ENCODE data around the gene MYO1G.
A peak's percentile ranks its signal among the peaks of the same experiment; 100 is the strongest.

Gene MYO1G

DNA sequence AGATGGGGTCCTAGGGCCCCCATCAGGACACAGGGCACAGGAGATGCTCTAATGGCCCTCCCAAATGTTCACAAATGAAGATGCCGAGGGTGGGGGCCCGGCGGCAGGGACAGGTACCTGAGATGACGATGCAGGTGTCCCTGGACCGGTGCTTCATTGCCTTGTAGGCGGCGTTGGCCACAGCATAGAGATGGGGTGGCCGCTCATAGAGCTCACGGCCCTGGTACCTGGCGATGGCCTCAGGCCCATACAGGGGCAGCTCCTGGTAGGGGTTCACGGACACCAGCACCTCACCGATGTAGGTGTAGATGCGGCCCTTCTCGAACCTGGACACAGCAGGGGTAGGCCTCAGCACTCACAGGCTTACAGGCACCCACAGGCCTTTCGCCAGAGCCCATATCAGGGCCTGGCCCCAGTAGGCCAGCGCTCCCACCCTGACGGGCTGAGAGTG, 2.0 kb downstream of the MYO1G start:
- TF ChIP-seq, protein P1, sequence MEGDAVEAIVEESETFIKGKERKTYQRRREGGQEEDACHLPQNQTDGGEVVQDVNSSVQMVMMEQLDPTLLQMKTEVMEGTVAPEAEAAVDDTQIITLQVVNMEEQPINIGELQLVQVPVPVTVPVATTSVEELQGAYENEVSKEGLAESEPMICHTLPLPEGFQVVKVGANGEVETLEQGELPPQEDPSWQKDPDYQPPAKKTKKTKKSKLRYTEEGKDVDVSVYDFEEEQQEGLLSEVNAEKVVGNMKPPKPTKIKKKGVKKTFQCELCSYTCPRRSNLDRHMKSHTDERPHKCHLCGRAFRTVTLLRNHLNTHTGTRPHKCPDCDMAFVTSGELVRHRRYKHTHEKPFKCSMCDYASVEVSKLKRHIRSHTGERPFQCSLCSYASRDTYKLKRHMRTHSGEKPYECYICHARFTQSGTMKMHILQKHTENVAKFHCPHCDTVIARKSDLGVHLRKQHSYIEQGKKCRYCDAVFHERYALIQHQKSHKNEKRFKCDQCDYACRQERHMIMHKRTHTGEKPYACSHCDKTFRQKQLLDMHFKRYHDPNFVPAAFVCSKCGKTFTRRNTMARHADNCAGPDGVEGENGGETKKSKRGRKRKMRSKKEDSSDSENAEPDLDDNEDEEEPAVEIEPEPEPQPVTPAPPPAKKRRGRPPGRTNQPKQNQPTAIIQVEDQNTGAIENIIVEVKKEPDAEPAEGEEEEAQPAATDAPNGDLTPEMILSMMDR (IDR thresholded peaks at IDR 0.05) = no peak
- Histone ChIP-seq H3K27ac (peak overlapping the region; percentile 92), H3K36me3 (peaks cover 52% of the 10 kb centered on the region), H3K4me3 (ENCODE audit: low read depth in 1 of 2, low read length in 1 of 2) (peak overlapping the region; percentile 69 to 87), H3K4me1 (ENCODE audit: control insufficient read depth in 1 of 2, insufficient read depth in 1 of 2, low read depth in 1 of 2, low read length in 1 of 2) (peaks cover 41 to 42% of the 10 kb centered on the region in 2 experiments), H3K27me3 (no peaks in the 10 kb centered on the region), H3K9me3 (no peaks in the 10 kb centered on the region)

DNA sequence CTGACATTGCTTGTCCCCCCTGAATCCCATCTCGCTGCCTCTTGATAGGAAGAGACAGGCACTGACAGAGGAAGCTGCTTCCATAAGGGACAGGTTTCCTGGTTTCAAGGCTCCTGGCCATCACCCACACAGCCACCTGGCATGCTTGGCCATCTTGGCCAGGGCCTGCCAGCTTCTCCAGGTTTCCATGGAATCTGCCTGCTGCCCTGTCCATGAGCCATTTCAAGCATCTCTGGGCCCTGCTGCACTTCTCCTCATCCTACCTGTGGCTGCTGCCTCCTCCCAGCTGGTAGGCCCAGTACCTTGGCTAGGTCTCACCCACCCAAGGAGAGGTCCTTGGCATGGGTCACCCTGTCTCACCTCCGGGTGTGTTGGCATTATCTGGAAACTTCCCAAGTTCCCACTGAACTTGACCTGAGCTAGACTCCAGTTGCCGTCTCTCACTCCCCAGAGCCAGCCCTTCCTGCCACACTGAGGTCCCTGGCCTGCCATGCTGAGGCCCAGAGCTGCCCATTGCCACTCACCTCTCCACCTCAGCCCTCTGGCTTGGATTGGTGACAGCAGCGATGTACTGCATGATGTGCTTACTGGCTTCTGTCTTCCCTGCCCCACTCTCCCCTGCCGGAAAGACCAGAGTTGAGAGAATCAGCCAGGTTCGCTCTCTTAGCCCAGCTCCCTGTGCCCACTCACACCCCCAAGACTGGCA, 2.6 kb downstream of the MYO1G start:
- TF ChIP-seq, protein P1 (IDR thresholded peaks at IDR 0.05) = no peak
- Histone ChIP-seq H3K4me1 (ENCODE audit: control insufficient read depth in 1 of 2, insufficient read depth in 1 of 2, low read depth in 1 of 2, low read length in 1 of 2) (peaks cover 41 to 42% of the 10 kb centered on the region in 2 experiments), H3K4me3 (ENCODE audit: low read depth in 1 of 2, low read length in 1 of 2) (no peak overlapping the region), H3K9me3 (no peaks in the 10 kb centered on the region), H3K27me3 (no peaks in the 10 kb centered on the region), H3K27ac (peak overlapping the region; percentile 92), H3K36me3 (peaks cover 58% of the 10 kb centered on the region)

DNA sequence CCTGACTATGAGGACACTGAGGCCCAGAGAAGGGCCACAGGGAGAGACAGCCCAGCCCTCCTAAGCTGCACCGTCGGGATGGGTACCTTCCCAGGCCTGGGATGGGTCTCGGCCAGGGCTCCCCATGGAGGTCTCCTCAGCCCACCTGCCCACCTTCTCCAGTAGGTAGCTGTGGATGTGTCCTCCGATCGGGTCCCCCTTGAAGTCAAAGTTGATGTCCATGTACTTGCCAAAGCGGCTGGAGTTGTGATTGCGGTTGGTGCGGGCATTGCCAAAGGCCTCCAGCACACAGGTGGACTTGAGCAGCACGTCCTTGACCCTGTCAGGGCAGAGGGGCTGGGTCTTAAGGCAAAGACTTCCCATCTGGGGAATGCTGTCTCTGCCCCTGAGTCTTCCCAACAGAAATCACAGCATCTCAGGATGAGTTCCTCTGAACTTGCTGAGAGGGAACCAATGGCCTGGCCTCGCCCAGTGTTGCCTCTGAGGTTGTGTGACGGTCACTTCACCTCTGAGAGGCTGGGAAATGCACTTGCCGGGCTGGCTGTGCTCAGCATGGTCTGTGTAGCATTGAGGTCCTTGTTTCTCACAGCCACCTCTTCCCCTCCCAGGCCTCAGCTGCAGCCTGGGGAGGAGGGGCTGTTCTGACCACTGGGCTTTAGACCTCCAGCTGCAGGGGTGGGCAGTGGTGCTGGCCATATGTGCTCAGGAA, 3.3 kb downstream of the MYO1G start:
- no peaks in the 10 kb centered on the region for H3K27me3 ChIP-seq
- H3K4me3 ChIP-seq (ENCODE audit: low read depth in 1 of 2, low read length in 1 of 2) = no peak overlapping the region
- H3K4me1 ChIP-seq (ENCODE audit: control insufficient read depth in 1 of 2, insufficient read depth in 1 of 2, low read depth in 1 of 2, low read length in 1 of 2) = peaks cover 37 to 40% of the 10 kb centered on the region in 2 experiments
- H3K27ac ChIP-seq = peak overlapping the region; percentile 92
- peaks cover 65% of the 10 kb centered on the region for H3K36me3 ChIP-seq
- no peaks in the 10 kb centered on the region for H3K9me3 ChIP-seq
- TF ChIP-seq, protein P1 (IDR thresholded peaks at IDR 0.05) = no peak

- Histone ChIP-seq H3K4me3 (ENCODE audit: low read depth in 1 of 2, low read length in 1 of 2) (no peak overlapping the region), H3K9me3 (no peaks in the 10 kb centered on the region), H3K27ac (peak overlapping the region; percentile 25), H3K36me3 (peaks cover 74% of the 10 kb centered on the region), H3K27me3 (no peaks in the 10 kb centered on the region), H3K4me1 (ENCODE audit: control insufficient read depth in 1 of 2, insufficient read depth in 1 of 2, low read depth in 1 of 2, low read length in 1 of 2) (peaks cover 30 to 33% of the 10 kb centered on the region in 2 experiments)
- TF ChIP-seq, protein P1 (IDR thresholded peaks at IDR 0.05) = no peak
These were observed 4.3 kb downstream of the MYO1G start for GRCh38 chr7:44974549-44974948.

DNA sequence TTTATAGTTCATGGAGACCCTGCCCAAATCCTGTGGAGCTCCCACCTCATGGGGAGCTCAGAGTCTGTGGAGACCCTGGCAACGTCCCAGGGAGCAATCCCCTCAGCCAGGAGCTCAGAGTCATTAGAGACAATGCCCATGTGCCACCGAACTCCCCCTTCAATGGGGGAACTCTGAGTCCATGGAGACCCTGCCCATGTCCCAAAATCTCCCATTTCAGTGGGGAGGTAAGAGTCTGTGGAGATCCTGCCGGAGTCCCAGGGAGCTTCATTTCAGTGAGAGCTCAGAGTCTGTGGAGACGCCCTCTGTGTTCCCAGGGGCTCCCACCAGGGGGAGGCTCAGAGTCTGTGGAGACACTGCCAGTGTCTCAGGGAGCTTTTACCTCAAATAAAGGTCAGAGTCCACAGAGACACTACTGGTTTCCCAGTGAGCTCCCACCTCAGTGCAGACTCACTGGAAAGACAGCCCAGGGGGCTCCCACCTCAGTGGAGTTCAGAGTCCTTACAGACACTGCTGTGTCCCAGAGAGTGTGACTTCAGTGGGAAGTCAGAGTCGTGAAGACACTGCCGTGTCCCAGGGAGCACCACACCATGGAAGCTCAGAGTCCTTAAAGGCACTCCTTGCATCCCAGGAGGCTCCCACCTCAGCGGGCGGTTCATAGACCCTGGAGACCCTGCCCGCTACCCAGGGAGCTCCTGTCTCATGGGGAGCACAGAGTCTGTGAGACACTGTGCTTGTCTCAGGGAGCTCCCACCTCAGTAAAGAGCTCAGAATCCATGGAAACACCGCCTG, 5.0 kb downstream of the MYO1G start:
- H3K36me3 ChIP-seq = peaks cover 82% of the 10 kb centered on the region
- peaks cover 24 to 26% of the 10 kb centered on the region in 2 experiments for H3K4me1 ChIP-seq (ENCODE audit: control insufficient read depth in 1 of 2, insufficient read depth in 1 of 2, low read depth in 1 of 2, low read length in 1 of 2)

More for the DNA sequence above, 5.0 kb downstream of the MYO1G start:
- TF ChIP-seq, protein P1 (IDR thresholded peaks at IDR 0.05) = peak; percentile 18
- Histone ChIP-seq H3K4me3 (ENCODE audit: low read depth in 1 of 2, low read length in 1 of 2) (no peak overlapping the region), H3K9me3 (no peaks in the 10 kb centered on the region), H3K27ac (peak overlapping the region; percentile 25), H3K27me3 (no peaks in the 10 kb centered on the region)
